T-helper 1 cell treated with Interleukin-12 subunit alpha and Interleukin-12 subunit beta and Interleukin-4 antibody, amounts not matched to agents 30 μg/mL and 1 μg/mL, for 36 hours (primary cell): ENCODE measurements around the gene ITIH5.

ENCODE experiments used
- H3K27ac Mint-ChIP-seq: one replicate; pipeline ENCODE4 v1.8.0; 2021; ENCODE audit warnings: mild to moderate bottlenecking, mixed read lengths
- H3K27me3 Mint-ChIP-seq: one replicate; pipeline ENCODE4 v1.8.0; 2021; ENCODE audit warnings: low read depth, mixed read lengths
- H3K36me3 Mint-ChIP-seq: one replicate; pipeline ENCODE4 v1.8.0; 2021; ENCODE audit warnings: low read depth, mixed read lengths
- H3K4me1 Mint-ChIP-seq: one replicate; pipeline ENCODE4 v1.8.0; 2021; ENCODE audit warnings: low read depth, mixed read lengths
- H3K4me3 Mint-ChIP-seq: one replicate; pipeline ENCODE4 v1.8.0; 2021; ENCODE audit warnings: mild to moderate bottlenecking, moderate library complexity, mixed read lengths
- H3K9me3 Mint-ChIP-seq: one replicate; pipeline ENCODE4 v1.8.0; 2021; ENCODE audit warnings: mixed read lengths

ITIH5 gene

DNA sequence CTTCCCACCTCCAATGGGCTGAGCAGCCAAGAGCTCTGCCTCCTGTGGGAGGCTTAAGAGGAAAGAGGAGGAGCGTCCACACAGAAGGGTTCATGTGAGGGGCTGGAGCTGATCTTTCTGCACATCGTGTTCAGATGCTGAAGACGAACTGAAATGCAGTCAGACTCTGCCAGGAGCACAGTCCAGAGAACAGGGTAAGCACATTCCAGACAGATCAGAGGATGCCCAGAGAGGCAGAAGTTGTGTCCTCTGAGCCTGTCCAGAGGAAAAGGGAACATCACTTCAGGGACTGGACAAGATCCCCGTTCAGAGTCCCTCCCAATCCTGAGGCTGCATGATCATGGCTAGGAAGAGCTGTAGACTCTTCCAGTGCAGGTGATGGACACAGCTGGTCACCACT lies 72.9 kb downstream of the ITIH5 start:
- Mint-ChIP-seq H3K4me1 (no peaks in the 10 kb centered on the region), H3K27me3 (no peaks in the 10 kb centered on the region), H3K4me3 (no peak overlapping the region), H3K9me3 (no peaks in the 10 kb centered on the region), H3K27ac (no peak overlapping the region), H3K36me3 (no peaks in the 10 kb centered on the region)

- Mint-ChIP-seq H3K4me1 (no peaks in the 10 kb centered on the region), H3K36me3 (no peaks in the 10 kb centered on the region), H3K4me3 (no peak overlapping the region), H3K27ac (no peak overlapping the region), H3K9me3 (no peaks in the 10 kb centered on the region), H3K27me3 (peaks cover 4% of the 10 kb centered on the region)
These were observed 73.7 kb downstream of the ITIH5 start for GRCh38 chr10:7593063-7593462.

DNA sequence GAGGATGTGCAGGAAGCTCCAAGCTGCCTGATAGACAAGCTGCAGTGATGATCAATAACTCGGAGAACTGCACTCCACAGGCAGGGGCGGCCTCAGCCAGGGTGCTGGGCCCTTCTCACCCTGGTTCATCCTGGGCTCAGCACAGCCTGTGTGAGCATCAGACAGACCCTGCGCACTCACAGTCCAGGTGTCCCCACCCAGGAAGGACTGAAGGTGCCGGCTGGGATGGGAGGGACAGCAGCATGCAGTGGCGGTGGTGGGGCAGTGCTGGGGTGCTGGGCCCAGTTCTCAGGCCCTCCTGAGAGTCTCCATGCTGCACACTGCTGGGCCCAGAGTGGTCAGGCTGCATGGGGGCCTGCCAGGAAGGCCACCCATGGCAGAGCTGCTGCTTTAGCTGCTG lies 74.1 kb downstream of the ITIH5 start:
- Mint-ChIP-seq H3K36me3 (no peaks in the 10 kb centered on the region), H3K27ac (no peak overlapping the region), H3K4me3 (no peak overlapping the region), H3K4me1 (no peaks in the 10 kb centered on the region), H3K9me3 (no peaks in the 10 kb centered on the region), H3K27me3 (peaks cover 4% of the 10 kb centered on the region)

- Mint-ChIP-seq H3K4me1 (peaks cover 2% of the 10 kb centered on the region), H3K36me3 (no peaks in the 10 kb centered on the region), H3K27ac (no peak overlapping the region), H3K27me3 (peaks cover 4% of the 10 kb centered on the region), H3K9me3 (no peaks in the 10 kb centered on the region), H3K4me3 (no peak overlapping the region)
These were observed 76.5 kb downstream of the ITIH5 start for GRCh38 chr10:7590271-7590670.

DNA sequence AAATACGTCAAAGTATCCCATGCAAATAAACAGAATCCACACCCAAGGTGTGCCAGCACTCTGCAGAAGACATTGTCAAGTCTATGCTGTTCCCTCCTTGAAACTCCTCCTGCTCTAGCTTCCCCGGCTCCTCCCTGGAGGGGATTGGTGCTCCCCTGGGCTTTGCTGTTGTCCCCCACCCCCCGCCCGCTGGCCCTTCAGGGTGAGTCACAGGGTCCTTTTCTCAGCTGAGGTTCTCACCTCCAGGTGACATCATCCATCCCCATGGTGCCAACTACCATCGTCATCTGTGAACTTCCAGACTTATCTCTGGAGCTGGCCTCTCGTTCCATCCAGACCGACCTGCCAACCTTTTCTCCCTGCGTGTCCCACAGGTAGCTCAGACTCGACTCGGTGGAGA lies 77.0 kb downstream of the ITIH5 start:
- H3K27me3 Mint-ChIP-seq: peaks cover 4% of the 10 kb centered on the region
- H3K4me3 Mint-ChIP-seq: no peak overlapping the region
- H3K27ac Mint-ChIP-seq: no peak overlapping the region
- H3K9me3 Mint-ChIP-seq: no peaks in the 10 kb centered on the region
- H3K36me3 Mint-ChIP-seq: no peaks in the 10 kb centered on the region
- H3K4me1 Mint-ChIP-seq: peaks cover 3% of the 10 kb centered on the region

DNA sequence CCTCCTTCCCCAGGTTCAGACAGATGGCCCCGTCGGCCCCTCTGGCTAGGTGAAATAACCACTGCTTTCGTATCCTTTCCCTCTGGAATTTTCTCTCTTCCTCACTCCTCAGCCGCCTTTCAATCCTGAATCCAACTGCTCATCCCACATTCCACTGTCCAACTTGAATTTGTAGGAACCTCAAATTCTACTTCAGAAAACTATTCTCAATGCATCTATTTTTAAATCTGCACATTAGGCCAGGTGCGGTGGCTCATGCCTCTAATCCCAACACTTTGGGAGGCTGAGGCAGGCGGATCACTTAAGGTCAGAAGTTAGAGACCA lies 78.9 kb downstream of the ITIH5 start:
- Mint-ChIP-seq H3K36me3 (no peaks in the 10 kb centered on the region), H3K4me3 (no peak overlapping the region), H3K4me1 (peaks cover 3% of the 10 kb centered on the region), H3K27me3 (peaks cover 4% of the 10 kb centered on the region), H3K27ac (no peak overlapping the region), H3K9me3 (no peaks in the 10 kb centered on the region)

DNA sequence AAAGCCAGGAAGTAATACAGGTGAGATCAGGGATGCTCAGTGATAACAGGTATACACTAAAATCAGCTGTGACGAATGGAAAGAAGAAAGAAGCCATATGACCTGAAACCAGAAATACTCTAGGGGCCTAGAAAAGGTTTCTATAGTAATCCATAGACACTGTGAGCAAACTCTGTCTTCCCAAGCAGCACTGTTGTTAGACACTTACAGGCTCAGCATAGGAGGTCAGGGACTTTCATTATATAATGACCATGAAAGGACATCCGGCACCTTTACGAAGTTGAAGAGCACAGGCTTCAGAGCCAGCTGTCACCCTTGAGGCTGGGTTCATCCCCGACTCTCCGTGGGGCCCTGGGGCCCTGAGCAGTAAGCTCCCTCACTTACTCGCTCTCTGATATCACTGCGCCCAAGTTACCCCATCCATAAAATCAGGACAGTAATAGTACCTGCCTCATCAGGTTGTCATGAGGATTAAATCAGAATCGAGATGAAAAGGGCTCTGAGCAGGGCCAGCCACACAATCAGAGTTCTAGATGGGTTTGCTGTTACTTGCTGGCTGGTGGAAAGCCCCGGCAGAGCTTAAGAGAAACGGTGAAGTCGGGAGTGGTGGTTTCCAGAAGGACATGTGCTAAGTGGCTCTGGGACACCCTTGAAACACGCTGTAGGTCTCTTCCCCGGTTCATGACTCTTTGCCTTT lies 79.5 kb downstream of the ITIH5 start:
- H3K27me3 Mint-ChIP-seq: peaks cover 4% of the 10 kb centered on the region
- no peak overlapping the region for H3K27ac Mint-ChIP-seq
- H3K9me3 Mint-ChIP-seq: no peaks in the 10 kb centered on the region
- no peak overlapping the region for H3K4me3 Mint-ChIP-seq
- peaks cover 3% of the 10 kb centered on the region for H3K4me1 Mint-ChIP-seq
- no peaks in the 10 kb centered on the region for H3K36me3 Mint-ChIP-seq

DNA sequence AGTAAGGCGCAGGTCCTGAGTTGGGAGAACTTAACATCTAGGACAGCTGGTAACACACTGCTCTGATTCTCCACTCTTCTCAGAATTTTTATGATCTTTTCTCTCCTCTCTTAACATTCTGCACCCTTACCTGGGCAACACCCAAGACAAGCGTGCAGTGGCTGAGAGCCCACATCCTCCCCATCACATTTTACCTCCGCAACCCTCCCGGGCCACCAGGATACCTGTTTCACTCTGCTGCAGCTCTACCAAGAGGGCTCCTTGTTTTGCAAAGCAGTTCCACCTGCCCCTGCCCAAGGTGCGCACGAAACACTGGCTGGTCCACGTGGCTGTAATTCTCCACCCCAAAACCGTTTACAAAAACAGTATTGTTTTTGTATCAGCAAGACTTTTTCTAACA lies 81.5 kb downstream of the ITIH5 start:
- Mint-ChIP-seq H3K4me1 (peaks cover 3% of the 10 kb centered on the region), H3K27ac (no peak overlapping the region), H3K4me3 (no peak overlapping the region), H3K27me3 (peaks cover 4% of the 10 kb centered on the region), H3K9me3 (no peaks in the 10 kb centered on the region), H3K36me3 (no peaks in the 10 kb centered on the region)

GRCh38 chr10:7583626-7584025 lies 83.1 kb downstream of the ITIH5 start:
- Mint-ChIP-seq H3K4me1 (peaks cover 3% of the 10 kb centered on the region), H3K9me3 (no peaks in the 10 kb centered on the region), H3K27me3 (peaks cover 2% of the 10 kb centered on the region), H3K27ac (no peak overlapping the region), H3K4me3 (no peak overlapping the region), H3K36me3 (no peaks in the 10 kb centered on the region)

DNA sequence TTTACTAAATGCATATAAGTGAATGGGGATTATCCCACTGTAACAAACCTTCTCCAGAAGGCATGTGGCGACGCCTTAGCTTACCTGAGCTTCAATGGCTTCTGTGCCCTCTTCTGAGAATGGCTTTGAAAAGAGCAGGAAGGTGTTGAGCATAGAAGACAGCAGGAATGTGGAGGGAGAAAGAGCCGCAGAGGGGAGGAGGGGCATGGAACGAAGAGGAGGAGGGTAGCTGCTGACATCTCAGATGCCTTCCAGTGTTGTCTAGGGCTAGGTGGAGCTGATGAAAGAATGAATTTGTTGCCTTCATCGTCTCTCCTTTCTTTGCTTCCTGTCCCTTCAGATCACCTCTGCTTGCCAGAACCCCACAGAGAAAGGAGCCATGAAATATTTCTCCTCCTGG lies 86.2 kb downstream of the ITIH5 start:
- H3K9me3 Mint-ChIP-seq: no peaks in the 10 kb centered on the region

GRCh38 chr10:7579681-7580080 lies 87.1 kb downstream of the ITIH5 start:
- H3K9me3 Mint-ChIP-seq: no peaks in the 10 kb centered on the region
- peaks cover 3% of the 10 kb centered on the region for H3K27me3 Mint-ChIP-seq
- no peaks in the 10 kb centered on the region for H3K36me3 Mint-ChIP-seq
- H3K4me3 Mint-ChIP-seq: no peak overlapping the region
- H3K27ac Mint-ChIP-seq: no peak overlapping the region
- H3K4me1 Mint-ChIP-seq: no peaks in the 10 kb centered on the region

More for the DNA sequence above, 86.2 kb downstream of the ITIH5 start:
- H3K27ac Mint-ChIP-seq: no peak overlapping the region
- H3K36me3 Mint-ChIP-seq: no peaks in the 10 kb centered on the region
- H3K4me3 Mint-ChIP-seq: no peak overlapping the region
- H3K4me1 Mint-ChIP-seq: peaks cover 3% of the 10 kb centered on the region
- H3K27me3 Mint-ChIP-seq: no peaks in the 10 kb centered on the region

GRCh38 chr10:7577579-7577978 lies 89.2 kb downstream of the ITIH5 start:
- Mint-ChIP-seq H3K27me3 (peaks cover 3% of the 10 kb centered on the region), H3K27ac (no peak overlapping the region), H3K4me3 (no peak overlapping the region), H3K9me3 (no peaks in the 10 kb centered on the region), H3K4me1 (no peaks in the 10 kb centered on the region), H3K36me3 (no peaks in the 10 kb centered on the region)

DNA sequence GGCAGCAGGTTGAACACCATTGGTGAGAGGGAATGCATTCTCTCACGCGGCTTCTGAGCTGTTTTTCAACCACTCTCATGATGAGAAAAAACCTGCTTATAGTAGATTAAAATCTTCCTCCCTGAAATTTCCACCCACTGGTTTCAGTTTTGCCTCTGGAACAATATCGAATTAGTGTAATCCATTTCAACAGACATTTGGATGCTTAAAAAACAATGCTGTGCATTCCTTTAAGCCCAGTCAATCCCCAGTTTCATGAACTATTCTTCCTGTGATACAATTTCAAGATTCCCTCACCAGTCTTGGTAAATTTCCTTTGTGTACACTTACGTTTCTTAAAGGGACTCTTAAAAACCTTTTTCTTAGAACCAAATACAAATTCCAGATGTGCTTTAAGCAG lies 89.6 kb downstream of the ITIH5 start:
- no peaks in the 10 kb centered on the region for H3K4me1 Mint-ChIP-seq
- H3K27ac Mint-ChIP-seq: no peak overlapping the region

DNA sequence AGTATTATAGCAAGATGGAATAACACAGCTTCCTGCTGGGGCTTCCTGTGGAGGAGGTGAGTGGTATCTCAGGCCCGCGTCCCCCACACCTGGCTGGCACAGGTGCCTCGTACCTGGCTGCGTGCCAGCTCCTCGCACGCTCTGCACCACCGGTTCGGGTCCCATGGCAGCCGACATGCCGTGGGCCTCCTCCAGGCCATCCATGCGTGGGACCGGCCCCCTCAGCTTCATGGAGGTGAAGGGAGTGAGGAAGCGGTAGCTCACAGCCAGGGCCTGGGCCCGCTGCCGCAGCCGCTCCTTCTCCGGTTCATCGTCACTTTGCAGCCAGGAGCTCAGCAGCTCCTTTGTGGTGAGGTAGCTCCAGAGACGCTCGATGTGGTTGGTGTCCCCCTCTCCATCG lies 90.4 kb downstream of the ITIH5 start:
- Mint-ChIP-seq H3K9me3 (no peaks in the 10 kb centered on the region), H3K27me3 (peaks cover 3% of the 10 kb centered on the region), H3K27ac (no peak overlapping the region), H3K36me3 (no peaks in the 10 kb centered on the region), H3K4me1 (peaks cover 2% of the 10 kb centered on the region), H3K4me3 (no peak overlapping the region)

More for the DNA sequence above, 89.6 kb downstream of the ITIH5 start:
- no peaks in the 10 kb centered on the region for H3K9me3 Mint-ChIP-seq
- peaks cover 3% of the 10 kb centered on the region for H3K27me3 Mint-ChIP-seq
- H3K36me3 Mint-ChIP-seq: no peaks in the 10 kb centered on the region
- no peak overlapping the region for H3K4me3 Mint-ChIP-seq

GRCh38 chr10:7572391-7572790 lies 94.4 kb downstream of the ITIH5 start:
- Mint-ChIP-seq H3K36me3 (no peaks in the 10 kb centered on the region), H3K9me3 (no peaks in the 10 kb centered on the region), H3K4me3 (no peak overlapping the region), H3K27me3 (peaks cover 3% of the 10 kb centered on the region), H3K27ac (no peak overlapping the region), H3K4me1 (peaks cover 2% of the 10 kb centered on the region)

- Mint-ChIP-seq H3K27ac (no peak overlapping the region), H3K36me3 (no peaks in the 10 kb centered on the region), H3K9me3 (no peaks in the 10 kb centered on the region), H3K27me3 (peaks cover 3% of the 10 kb centered on the region), H3K4me1 (peaks cover 2% of the 10 kb centered on the region), H3K4me3 (no peak overlapping the region)
These were observed 94.8 kb downstream of the ITIH5 start for GRCh38 chr10:7571981-7572380.
